Adrenal gland (tissue), 12 donors: Measurements from ENCODE around the gene USP14. TPM values are rescaled to one million over a fixed set of nuclear protein-coding genes. Genes with fewer than 3 reads are reported as not detected.

Experiments used
- DNase-seq, 7 donors: peaks; one replicate each; pipeline ENCODE4 v3.0.0-alpha.2; 2019 to 2020
- H3K27ac ChIP-seq, 5 donors: fragments of 200-600 bp; sonication (generic) in 4 of 5; 1 replicate in 3 of 5; 2 replicates in 2 of 5; pipeline versions ENCODE4 v1.5.1 to v1.8.0; 2016 to 2020; ENCODE audit warnings: mild to moderate bottlenecking in 1 of 5
- H3K27me3 ChIP-seq: fragments of 200-600 bp; 2 replicates; pipeline ENCODE4 v1.8.0; 2021
- H3K36me3 ChIP-seq, 2 donors: fragments of 200-600 bp; replicated peaks in 1 of 2; 1 replicate in 1 of 2; 2 replicates in 1 of 2; pipeline versions ENCODE4 v1.5.1 to v1.8.0; 2018 to 2022
- H3K4me1 ChIP-seq, 2 donors: fragments of 200-600 bp; replicated peaks in 1 of 2; 1 replicate in 1 of 2; 2 replicates in 1 of 2; pipeline versions ENCODE4 v1.5.1 to v1.8.0; 2018 to 2021
- H3K4me3 ChIP-seq, 4 donors: fragments of 200-600 bp; sonication (generic) in 3 of 4; one replicate each; pipeline ENCODE4 v1.5.1; 2016 to 2018
- H3K9me3 ChIP-seq, 3 donors: fragments of 200-600 bp; sonication (generic) in 1 of 3; replicated peaks in 1 of 3; 1 replicate in 2 of 3; 2 replicates in 1 of 3; pipeline versions ENCODE4 v1.5.1 to v1.8.0; 2016 to 2021
- POLR2A ChIP-seq, 2 donors: fragments of 450-650 bp; IDR thresholded peaks; one replicate each; pipeline ENCODE4 v1.6.1; 2017; ENCODE audit warnings: antibody characterized with exemption in 2 of 2, mild to moderate bottlenecking in 2 of 2, moderate library complexity in 1 of 2
- WGBS, 4 donors: extraction: QIAGEN DNeasy Blood & Tissue Kit in 2 of 4; methylation state at CpG; one replicate each; pipeline versions ENCODE4 v1.1.5 to v1.1.7; 2013 to 2017; 5-methylcytosine and 5-hydroxymethylcytosine counted together
- intact Hi-C, 2 donors: fragments of 100-400 bp; cut with DNase I; formaldehyde crosslinking; loops; one replicate each; pipeline versions ENCODE4 v1.14.1 to v1.15.0; 2022 to 2023
- polyA plus RNA-seq, 3 donors: library from polyadenylated mRNA; stranded (reverse); fragments of 200-250 nt in 2 of 3; fragments of 350-450 nt in 1 of 3; fragmentation: Illumina TruSeq in 1 of 3; extraction: RNeasy Lipid Tissue Mini Kit (QIAGEN cat#74804) in 1 of 3; gene quantifications; one replicate each; pipeline ENCODE4 v1.2.3, GENCODE V29; 2013 to 2014
- total RNA-seq, 9 donors: library from RNA; depleted of rRNA in 4 of 9; stranded (reverse); fragments of >200 nt in 4 of 9; fragments of 120-200 nt in 1 of 9; fragmentation: NEBNext Ultra II Directional in 1 of 9; extraction: Animal tissue kit (Norgen Biotek cat#: 25700) in 1 of 9; gene quantifications; one replicate each; pipeline versions ENCODE4 v1.1.0 to v1.2.4, GENCODE V29; 2013 to 2023
- TF ChIP-seq, protein P1 (sequence below), 6 experiments: fragments of 450-650 bp in 4 of 6; fragments of 200-600 bp in 2 of 6; sonication (generic) in 1 of 6; IDR thresholded peaks; 1 replicate in 5 of 6; 2 replicates in 1 of 6; pipeline versions ENCODE4 v1.5.1 to v1.8.0; 2016 to 2021; ENCODE audit warnings: antibody characterized with exemption in 6 of 6, mild to moderate bottlenecking in 2 of 6, moderate library complexity in 1 of 6
- donor health status: healthy with polysubstance abuse.
- donor health status: Bipolar disorder and iron deficiency.
- donor health status: DM: yes; HTN: yes; CAD: no.
- donor health status: DM: no; HTN: no; CAD: no.
- donor health status: DM: no; HTN: no; CAD: no.
- donor health status: DM: yes; HTN: yes; CAD: no.

Gene USP14
- total and polyA plus RNA-seq, 12 donors, result 12.0 to 105 (median 36.6) TPM

DNA sequence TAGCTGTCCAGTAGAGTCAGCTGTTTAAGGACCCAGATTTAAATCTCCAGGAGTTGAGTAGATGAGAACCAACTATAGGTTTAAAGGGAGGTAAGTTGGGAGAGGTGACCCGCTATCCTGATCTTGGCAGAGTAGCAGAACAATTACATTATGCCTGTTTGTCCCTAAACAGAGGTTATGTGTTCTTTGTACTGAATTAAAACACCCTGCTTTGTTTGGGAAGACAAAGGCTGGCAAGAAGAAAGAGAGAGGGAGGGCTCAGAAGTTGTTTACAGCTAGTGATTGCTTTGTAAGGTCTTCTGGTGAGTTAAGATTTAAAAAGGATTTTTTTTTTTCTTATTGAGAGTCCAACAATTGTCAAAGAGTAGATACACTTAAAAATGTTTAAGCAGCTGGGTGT is 37.3 kb downstream of the USP14 start:
- H3K27me3 ChIP-seq, result no peaks in the 10 kb centered on the region
- peaks cover 0 to 23% of the 10 kb centered on the region in 2 donors for H3K36me3 ChIP-seq
- H3K9me3 ChIP-seq, result no peaks in the 10 kb centered on the region
- H3K4me1 ChIP-seq, result no peaks in the 10 kb centered on the region
- whole genome bisulfite sequencing, 4 donors, result 94 to 100% (median 98%) methylated on average over 1 of the region's 1 CpG
- no peak overlapping the region for H3K27ac ChIP-seq
- intact Hi-C loops, result no loop called here
- TF ChIP-seq, protein P1, sequence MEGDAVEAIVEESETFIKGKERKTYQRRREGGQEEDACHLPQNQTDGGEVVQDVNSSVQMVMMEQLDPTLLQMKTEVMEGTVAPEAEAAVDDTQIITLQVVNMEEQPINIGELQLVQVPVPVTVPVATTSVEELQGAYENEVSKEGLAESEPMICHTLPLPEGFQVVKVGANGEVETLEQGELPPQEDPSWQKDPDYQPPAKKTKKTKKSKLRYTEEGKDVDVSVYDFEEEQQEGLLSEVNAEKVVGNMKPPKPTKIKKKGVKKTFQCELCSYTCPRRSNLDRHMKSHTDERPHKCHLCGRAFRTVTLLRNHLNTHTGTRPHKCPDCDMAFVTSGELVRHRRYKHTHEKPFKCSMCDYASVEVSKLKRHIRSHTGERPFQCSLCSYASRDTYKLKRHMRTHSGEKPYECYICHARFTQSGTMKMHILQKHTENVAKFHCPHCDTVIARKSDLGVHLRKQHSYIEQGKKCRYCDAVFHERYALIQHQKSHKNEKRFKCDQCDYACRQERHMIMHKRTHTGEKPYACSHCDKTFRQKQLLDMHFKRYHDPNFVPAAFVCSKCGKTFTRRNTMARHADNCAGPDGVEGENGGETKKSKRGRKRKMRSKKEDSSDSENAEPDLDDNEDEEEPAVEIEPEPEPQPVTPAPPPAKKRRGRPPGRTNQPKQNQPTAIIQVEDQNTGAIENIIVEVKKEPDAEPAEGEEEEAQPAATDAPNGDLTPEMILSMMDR (IDR thresholded peaks at IDR 0.05), result no peak
- no peak for TF ChIP-seq POLR2A (IDR thresholded peaks at IDR 0.05)
- no peak for DNase-seq
- H3K4me3 ChIP-seq, result no peak overlapping the region

DNA sequence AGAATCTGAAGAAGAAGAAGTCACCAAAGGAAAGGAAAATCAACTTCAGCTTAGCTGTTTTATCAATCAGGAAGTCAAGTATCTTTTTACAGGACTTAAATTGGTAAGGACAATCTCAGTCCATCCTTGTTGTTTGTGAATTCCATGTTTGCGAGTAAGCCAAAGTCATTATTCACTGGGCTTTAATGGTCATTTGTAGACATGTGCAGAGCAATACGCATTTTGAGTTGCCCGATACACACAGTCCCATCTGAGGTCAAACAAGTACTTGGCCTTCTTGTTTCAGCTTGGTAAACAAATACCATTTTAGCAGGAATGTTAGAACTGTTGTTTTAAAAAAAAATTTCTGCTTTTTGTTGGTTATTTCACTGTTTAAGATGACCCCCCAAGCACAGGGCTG is 40.9 kb downstream of the USP14 start:
- intact Hi-C loops, result no loop called here
- no peak overlapping the region for H3K4me3 ChIP-seq
- no peaks in the 10 kb centered on the region for H3K27me3 ChIP-seq

DNA sequence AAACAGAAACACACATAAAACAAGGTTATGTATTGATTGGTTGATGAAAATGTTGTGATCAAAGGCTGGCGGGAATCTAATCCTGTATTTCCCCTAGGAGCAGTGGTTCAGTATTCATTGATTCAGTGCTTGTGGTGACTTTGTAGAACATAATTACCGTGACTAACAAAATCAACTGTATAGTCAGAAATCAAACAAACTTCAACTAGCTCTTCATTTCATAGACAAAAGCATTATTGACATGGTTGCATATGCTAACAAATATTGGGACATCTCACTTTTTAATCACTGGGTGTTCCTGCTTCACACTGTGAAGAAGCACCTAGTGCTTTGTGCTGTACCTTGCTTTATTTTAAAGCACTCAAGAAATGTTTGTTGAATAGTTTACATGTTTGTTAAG is 41.4 kb downstream of the USP14 start:
- TF ChIP-seq, protein P1 (IDR thresholded peaks at IDR 0.05), result no peak
- no peak for TF ChIP-seq POLR2A (IDR thresholded peaks at IDR 0.05)
- intact Hi-C loops, result no loop called here
- H3K27me3 ChIP-seq, result no peaks in the 10 kb centered on the region
- DNase-seq, result no peak
- no peaks in the 10 kb centered on the region for H3K4me1 ChIP-seq
- peaks cover 0 to 49% of the 10 kb centered on the region in 2 donors for H3K36me3 ChIP-seq
- H3K9me3 ChIP-seq, result no peaks in the 10 kb centered on the region
- H3K4me3 ChIP-seq, result no peak overlapping the region
- no peak overlapping the region for H3K27ac ChIP-seq
- 95 to 99% (median 98%) methylated on average over 2 of the region's 2 CpGs for WGBS, 4 donors

More for the DNA sequence above, 40.9 kb downstream of the USP14 start:
- TF ChIP-seq POLR2A (IDR thresholded peaks at IDR 0.05), result no peak
- TF ChIP-seq, protein P1 (IDR thresholded peaks at IDR 0.05), result no peak
- no peak for DNase-seq
- no peaks in the 10 kb centered on the region for H3K9me3 ChIP-seq
- H3K36me3 ChIP-seq, result peaks cover 0 to 44% of the 10 kb centered on the region in 2 donors
- 95 to 98% (median 95%) methylated on average over 3 of the region's 3 CpGs for WGBS, 4 donors
- no peaks in the 10 kb centered on the region for H3K4me1 ChIP-seq
- H3K27ac ChIP-seq, result no peak overlapping the region

DNA sequence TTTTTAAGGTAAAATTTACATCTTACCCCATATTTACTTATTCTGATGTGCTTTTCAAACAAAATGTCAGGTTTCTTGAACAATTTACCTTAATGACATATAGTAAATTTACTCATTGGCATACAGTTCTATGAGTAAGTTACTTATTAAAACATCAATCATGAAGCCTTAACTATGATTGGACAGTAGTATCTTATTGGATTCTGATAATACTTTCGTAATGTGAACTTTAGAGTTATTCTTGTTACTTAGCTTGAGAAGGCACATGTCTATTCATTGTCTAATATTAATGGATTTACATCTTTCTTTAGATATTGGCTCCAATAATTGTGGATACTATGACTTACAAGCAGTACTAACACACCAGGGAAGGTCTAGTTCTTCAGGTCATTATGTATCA is 51.7 kb downstream of the USP14 start:
- DNase-seq, result no peak
- no peak overlapping the region for H3K4me3 ChIP-seq
- intact Hi-C loops, result no loop called here
- H3K9me3 ChIP-seq, result no peaks in the 10 kb centered on the region
- H3K4me1 ChIP-seq, result no peaks in the 10 kb centered on the region
- TF ChIP-seq, protein P1 (IDR thresholded peaks at IDR 0.05), result no peak
- TF ChIP-seq POLR2A (IDR thresholded peaks at IDR 0.05), result no peak
- H3K27ac ChIP-seq, result no peak overlapping the region
- WGBS, 4 donors, result 89 to 96% (median 95%) methylated on average over 1 of the region's 1 CpG
- peaks cover 0 to 46% of the 10 kb centered on the region in 2 donors for H3K36me3 ChIP-seq
- no peaks in the 10 kb centered on the region for H3K27me3 ChIP-seq
